ENCODE results near the gene CNN1. TPM values are rescaled to one million over a fixed set of nuclear protein-coding genes. Genes with fewer than 3 reads are reported as not detected.

CNN1 gene
- total and polyA plus RNA-seq, 2 of the 13 experiments (the other 11 are each of a cell fraction or from before 2014, with no cell fraction given) = 0.70 to 1.1 TPM

DNA sequence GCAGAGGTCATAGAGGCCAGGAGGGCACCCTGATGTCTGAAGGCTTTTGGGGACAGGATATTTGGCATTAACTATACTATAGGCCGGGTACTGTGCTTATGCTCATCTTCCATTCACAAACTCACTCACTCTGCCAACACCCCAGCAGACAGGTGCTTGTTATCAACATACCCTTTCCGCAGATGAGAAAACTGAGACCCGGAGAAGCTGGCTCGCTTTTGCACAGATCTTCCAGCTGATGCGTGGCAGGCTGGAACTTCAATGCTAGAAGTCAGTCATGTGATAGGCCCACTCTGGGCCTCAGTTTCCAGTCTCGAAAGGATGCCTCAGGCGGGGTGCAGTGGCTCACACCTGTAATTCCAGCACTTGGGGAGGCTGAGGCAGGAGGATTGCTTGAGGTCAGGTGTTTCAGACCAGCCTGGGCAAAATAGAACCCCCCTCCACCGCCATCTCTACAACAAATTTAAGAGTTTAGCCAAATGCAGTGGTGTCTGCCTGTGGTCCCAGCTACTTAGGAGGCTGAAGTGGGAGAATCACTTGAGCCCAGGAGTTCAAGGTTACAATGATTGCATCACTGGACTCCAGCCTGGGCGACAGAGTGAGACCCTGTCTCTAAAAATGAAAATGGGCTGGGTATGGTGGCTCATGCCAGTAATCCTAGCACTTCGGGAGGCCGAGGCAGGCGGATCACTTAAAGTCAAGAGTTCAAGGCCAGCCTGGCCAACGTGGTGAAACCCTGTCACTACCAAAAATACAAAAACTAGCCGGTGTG is 9.5 kb downstream of the CNN1 start (continued):
- TF ChIP-seq, protein P1, sequence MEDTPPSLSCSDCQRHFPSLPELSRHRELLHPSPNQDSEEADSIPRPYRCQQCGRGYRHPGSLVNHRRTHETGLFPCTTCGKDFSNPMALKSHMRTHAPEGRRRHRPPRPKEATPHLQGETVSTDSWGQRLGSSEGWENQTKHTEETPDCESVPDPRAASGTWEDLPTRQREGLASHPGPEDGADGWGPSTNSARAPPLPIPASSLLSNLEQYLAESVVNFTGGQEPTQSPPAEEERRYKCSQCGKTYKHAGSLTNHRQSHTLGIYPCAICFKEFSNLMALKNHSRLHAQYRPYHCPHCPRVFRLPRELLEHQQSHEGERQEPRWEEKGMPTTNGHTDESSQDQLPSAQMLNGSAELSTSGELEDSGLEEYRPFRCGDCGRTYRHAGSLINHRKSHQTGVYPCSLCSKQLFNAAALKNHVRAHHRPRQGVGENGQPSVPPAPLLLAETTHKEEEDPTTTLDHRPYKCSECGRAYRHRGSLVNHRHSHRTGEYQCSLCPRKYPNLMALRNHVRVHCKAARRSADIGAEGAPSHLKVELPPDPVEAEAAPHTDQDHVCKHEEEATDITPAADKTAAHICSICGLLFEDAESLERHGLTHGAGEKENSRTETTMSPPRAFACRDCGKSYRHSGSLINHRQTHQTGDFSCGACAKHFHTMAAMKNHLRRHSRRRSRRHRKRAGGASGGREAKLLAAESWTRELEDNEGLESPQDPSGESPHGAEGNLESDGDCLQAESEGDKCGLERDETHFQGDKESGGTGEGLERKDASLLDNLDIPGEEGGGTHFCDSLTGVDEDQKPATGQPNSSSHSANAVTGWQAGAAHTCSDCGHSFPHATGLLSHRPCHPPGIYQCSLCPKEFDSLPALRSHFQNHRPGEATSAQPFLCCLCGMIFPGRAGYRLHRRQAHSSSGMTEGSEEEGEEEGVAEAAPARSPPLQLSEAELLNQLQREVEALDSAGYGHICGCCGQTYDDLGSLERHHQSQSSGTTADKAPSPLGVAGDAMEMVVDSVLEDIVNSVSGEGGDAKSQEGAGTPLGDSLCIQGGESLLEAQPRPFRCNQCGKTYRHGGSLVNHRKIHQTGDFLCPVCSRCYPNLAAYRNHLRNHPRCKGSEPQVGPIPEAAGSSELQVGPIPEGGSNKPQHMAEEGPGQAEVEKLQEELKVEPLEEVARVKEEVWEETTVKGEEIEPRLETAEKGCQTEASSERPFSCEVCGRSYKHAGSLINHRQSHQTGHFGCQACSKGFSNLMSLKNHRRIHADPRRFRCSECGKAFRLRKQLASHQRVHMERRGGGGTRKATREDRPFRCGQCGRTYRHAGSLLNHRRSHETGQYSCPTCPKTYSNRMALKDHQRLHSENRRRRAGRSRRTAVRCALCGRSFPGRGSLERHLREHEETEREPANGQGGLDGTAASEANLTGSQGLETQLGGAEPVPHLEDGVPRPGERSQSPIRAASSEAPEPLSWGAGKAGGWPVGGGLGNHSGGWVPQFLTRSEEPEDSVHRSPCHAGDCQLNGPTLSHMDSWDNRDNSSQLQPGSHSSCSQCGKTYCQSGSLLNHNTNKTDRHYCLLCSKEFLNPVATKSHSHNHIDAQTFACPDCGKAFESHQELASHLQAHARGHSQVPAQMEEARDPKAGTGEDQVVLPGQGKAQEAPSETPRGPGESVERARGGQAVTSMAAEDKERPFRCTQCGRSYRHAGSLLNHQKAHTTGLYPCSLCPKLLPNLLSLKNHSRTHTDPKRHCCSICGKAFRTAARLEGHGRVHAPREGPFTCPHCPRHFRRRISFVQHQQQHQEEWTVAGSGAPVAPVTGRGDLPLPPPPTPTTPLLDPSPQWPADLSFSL (CRISPR knock-in tag; IDR thresholded peaks at IDR 0.05) = no peak
- TF ChIP-seq MIER3 (CRISPR knock-in tag; IDR thresholded peaks at IDR 0.05; ENCODE audit: borderline replicate concordance) (no peak), CENPBD1 (CRISPR knock-in tag; IDR thresholded peaks at IDR 0.05; ENCODE audit: borderline replicate concordance, low read depth) (no peak), ASH2L (IDR thresholded peaks at IDR 0.05; ENCODE audit: insufficient read length, low read depth, low read length) (no peak), ZNF75D (CRISPR knock-in tag; IDR thresholded peaks at IDR 0.05; ENCODE audit: borderline replicate concordance) (no peak), YEATS4 (CRISPR knock-in tag; IDR thresholded peaks at IDR 0.05; ENCODE audit: borderline replicate concordance) (no peak), JARID2 (CRISPR knock-in tag; IDR thresholded peaks at IDR 0.05; ENCODE audit: insufficient replicate concordance) (no peak), RARA (CRISPR knock-in tag; IDR thresholded peaks at IDR 0.05) (peak; percentile 60), KLF6 (CRISPR knock-in tag; IDR thresholded peaks at IDR 0.05) (no peak), ZMYM3 (CRISPR knock-in tag; IDR thresholded peaks at IDR 0.05) (0 out of 2 replicates have a peak, but pooled peaks have one; percentile 19)
- TF ChIP-seq, protein P2, sequence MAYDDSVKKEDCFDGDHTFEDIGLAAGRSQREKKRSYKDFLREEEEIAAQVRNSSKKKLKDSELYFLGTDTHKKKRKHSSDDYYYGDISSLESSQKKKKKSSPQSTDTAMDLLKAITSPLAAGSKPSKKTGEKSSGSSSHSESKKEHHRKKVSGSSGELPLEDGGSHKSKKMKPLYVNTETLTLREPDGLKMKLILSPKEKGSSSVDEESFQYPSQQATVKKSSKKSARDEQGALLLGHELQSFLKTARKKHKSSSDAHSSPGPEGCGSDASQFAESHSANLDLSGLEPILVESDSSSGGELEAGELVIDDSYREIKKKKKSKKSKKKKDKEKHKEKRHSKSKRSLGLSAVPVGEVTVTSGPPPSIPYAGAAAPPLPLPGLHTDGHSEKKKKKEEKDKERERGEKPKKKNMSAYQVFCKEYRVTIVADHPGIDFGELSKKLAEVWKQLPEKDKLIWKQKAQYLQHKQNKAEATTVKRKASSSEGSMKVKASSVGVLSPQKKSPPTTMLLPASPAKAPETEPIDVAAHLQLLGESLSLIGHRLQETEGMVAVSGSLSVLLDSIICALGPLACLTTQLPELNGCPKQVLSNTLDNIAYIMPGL (CRISPR knock-in tag; IDR thresholded peaks at IDR 0.05; ENCODE audit: borderline replicate concordance in 1 of 2, low read depth in 1 of 2) = no peak
- TF ChIP-seq, protein P3, sequence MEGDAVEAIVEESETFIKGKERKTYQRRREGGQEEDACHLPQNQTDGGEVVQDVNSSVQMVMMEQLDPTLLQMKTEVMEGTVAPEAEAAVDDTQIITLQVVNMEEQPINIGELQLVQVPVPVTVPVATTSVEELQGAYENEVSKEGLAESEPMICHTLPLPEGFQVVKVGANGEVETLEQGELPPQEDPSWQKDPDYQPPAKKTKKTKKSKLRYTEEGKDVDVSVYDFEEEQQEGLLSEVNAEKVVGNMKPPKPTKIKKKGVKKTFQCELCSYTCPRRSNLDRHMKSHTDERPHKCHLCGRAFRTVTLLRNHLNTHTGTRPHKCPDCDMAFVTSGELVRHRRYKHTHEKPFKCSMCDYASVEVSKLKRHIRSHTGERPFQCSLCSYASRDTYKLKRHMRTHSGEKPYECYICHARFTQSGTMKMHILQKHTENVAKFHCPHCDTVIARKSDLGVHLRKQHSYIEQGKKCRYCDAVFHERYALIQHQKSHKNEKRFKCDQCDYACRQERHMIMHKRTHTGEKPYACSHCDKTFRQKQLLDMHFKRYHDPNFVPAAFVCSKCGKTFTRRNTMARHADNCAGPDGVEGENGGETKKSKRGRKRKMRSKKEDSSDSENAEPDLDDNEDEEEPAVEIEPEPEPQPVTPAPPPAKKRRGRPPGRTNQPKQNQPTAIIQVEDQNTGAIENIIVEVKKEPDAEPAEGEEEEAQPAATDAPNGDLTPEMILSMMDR (CRISPR knock-in tag; IDR thresholded peaks at IDR 0.05) = no peak
- TF ChIP-seq, protein P4, sequence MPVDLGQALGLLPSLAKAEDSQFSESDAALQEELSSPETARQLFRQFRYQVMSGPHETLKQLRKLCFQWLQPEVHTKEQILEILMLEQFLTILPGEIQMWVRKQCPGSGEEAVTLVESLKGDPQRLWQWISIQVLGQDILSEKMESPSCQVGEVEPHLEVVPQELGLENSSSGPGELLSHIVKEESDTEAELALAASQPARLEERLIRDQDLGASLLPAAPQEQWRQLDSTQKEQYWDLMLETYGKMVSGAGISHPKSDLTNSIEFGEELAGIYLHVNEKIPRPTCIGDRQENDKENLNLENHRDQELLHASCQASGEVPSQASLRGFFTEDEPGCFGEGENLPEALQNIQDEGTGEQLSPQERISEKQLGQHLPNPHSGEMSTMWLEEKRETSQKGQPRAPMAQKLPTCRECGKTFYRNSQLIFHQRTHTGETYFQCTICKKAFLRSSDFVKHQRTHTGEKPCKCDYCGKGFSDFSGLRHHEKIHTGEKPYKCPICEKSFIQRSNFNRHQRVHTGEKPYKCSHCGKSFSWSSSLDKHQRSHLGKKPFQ (CRISPR knock-in tag; IDR thresholded peaks at IDR 0.05; ENCODE audit: insufficient replicate concordance) = no peak

Data from HepG2 (cell line).